Measurements from ENCODE around the gene KCNK3.

DNA sequence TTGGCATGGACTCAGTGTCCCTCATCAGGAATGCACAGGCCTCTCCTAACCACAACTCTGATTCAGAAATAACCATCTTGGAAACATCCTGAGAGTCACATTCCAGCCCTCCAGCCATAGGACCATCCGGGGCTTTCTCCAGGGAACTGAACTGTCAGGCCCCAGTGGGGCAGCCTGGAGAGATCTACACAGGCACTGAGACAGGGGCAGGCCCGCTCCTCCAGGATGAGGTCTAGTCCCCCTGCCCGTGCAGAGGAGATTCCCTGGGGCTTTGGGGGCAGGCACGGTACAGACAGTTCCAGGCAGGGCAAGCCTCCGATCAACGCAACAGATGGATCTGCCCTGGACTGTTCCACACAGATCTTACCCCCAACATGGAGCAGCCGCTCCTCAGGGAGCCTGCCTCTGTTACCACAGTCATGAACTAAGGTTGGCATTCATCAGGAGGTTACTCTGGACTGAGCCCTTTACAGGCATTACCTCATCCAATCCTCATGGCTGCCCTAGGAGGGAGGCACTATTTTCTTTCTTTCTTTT lies 12.0 kb downstream of the KCNK3 start:
- no peak for TF ChIP-seq EZH2 (IDR thresholded peaks at IDR 0.05; ENCODE audit: insufficient read depth, poor library complexity, severe bottlenecking)
- no peak for TF ChIP-seq EZH2phosphoT487 (IDR thresholded peaks at IDR 0.05; ENCODE audit: insufficient read depth, low read depth)
